ENCODE measurements around the gene KRTAP10-12. TPM values are rescaled to one million over a fixed set of nuclear protein-coding genes. Genes with fewer than 3 reads are reported as not detected.

KRTAP10-12 gene
- total and polyA plus RNA-seq, 2 experiments from 2014 or later, result not detected

DNA sequence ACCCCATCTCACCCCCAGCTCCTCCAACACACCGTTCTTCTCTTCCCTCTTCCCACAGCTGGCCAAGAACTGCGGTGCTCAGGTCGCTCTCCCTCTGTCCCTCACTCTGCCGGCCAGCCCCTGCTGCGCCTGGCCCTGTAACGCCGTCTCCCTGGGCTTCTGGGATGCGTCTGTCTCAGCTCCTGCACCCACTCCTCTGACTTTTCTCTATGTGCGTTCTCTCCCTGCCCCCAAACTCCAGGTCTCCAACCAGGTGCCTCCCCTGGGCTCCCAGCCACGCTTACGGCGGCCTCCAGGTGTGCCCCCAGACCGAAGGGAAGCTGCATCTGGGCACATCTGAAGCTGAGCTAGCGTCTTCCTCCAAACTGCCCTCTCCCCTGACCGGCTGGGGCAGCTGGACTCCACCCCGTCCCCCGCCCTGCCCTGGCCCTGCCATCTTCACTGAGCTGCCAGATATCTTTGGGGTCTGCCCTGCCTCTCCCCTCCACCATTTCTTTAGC lies 2.6 kb downstream of the KRTAP10-12 start:
- Histone ChIP-seq H3K27ac (no peak overlapping the region), H3K4me3 (no peak overlapping the region), H4K20me1 (ENCODE audit: insufficient read depth) (no peaks in the 10 kb centered on the region), H3K4me2 (ENCODE audit: unreplicated experiment) (no peak overlapping the region), H3K79me2 (ENCODE audit: insufficient read depth) (no peaks in the 10 kb centered on the region), H3K36me3 (ENCODE audit: low read depth) (no peaks in the 10 kb centered on the region), H3K9me3 (ENCODE audit: low read depth) (no peaks in the 10 kb centered on the region), H2AFZ (no peak overlapping the region), H3K9ac (no peak overlapping the region), H3K27me3 (replicated peaks; ENCODE audit: insufficient read depth) (peaks cover 77% of the 10 kb centered on the region), H3K4me1 (ENCODE audit: insufficient read depth) (no peaks in the 10 kb centered on the region), H3K9me2 (ENCODE audit: insufficient read depth) (no peaks in the 10 kb centered on the region), H3F3A (ENCODE audit: insufficient read depth) (no peaks in the 10 kb centered on the region)
- DNase-seq, result no peak
- TF ChIP-seq EZH2phosphoT487 (IDR thresholded peaks at IDR 0.05; ENCODE audit: insufficient read depth, low read depth) (no peak), EZH2 (IDR thresholded peaks at IDR 0.05; ENCODE audit: insufficient read depth, poor library complexity, severe bottlenecking) (no peak)
- WGBS, 2 experiments (ENCODE audit: low coverage in 1 of 2, low lambda C conversion rate in 2 of 2, missing lambda C conversion rate in 2 of 2), result 12 to 18% methylated on average over 16 to 17 of the region's 17 CpGs
- in situ Hi-C loops (cut with MboI), result no loop called here

DNA sequence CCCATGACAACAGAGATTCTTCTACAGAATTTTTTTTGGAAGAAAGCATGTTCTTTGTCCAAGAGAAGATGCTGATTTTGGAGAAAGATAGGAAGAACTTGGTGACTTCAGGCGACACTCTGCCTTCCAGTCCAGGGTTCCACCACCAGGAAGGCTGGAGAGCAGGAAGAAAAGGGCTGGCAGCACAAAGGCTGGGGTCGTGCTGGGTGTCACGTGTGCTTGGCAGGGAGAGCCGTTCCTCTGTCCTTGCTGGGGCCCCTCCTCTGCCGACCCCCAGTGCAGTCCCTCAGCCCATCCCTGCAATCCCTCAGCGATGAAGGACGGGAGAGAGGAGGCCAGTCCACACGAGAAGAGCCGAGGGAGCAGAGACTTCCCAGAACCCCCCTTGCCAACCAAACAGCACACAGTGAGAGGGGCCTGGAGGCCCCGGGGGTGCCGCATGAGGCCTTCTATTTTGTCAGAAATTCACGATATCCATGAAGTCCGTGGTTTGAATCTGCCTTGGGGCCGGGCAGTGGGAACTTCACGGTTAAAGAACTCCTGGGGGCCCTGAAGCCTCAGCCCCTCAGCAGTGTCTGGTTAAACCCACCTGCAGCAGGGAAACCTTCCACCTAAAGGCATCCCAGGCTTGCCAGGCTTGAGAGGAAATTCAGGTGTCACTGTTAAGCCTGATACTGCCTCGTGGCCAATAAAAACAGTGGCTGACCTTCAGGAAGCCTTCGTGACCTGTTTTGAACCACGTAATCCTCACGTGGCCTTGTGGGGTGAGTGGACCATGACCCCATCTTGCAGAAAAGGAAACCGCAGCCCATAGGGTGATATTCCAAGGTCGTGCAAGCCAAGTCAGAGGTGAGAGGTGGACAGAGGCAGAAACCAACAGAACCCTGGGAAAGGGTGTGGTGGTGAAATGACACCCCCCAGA lies 3.4 kb downstream of the KRTAP10-12 start:
- no peak overlapping the region for H3K4me2 ChIP-seq (ENCODE audit: unreplicated experiment)
- in situ Hi-C loops (cut with MboI), result no loop called here

DNA sequence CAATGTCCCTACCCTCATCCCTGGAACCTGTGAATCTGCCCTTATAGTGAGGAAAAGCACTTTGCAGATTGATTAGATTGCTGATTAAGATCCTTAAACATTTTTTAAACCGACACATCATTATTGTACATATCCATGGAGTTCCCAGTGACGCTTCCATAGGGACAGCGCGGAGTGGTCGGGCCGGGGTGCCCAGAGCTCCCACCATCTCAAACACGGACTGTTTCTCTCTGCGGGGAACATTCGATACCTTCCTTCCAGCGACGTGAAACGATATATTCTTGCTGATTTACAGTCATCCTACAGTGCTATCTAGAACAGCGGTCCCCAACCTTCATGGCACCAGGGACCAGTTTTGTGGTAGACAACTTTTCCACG lies 4.0 kb downstream of the KRTAP10-12 start:
- in situ Hi-C loops (cut with MboI), result no loop called here
- H4K20me1 ChIP-seq (ENCODE audit: insufficient read depth), result no peaks in the 10 kb centered on the region
- H3K27ac ChIP-seq, result no peak overlapping the region
- TF ChIP-seq EZH2 (IDR thresholded peaks at IDR 0.05; ENCODE audit: insufficient read depth, poor library complexity, severe bottlenecking), result no peak
- no peak for TF ChIP-seq EZH2phosphoT487 (IDR thresholded peaks at IDR 0.05; ENCODE audit: insufficient read depth, low read depth)
- no peak for DNase-seq
- H3K36me3 ChIP-seq (ENCODE audit: low read depth), result no peaks in the 10 kb centered on the region
- no peaks in the 10 kb centered on the region for H3K9me3 ChIP-seq (ENCODE audit: low read depth)
- H3K4me2 ChIP-seq (ENCODE audit: unreplicated experiment), result no peak overlapping the region
- WGBS, 2 experiments (ENCODE audit: low coverage in 1 of 2, low lambda C conversion rate in 2 of 2, missing lambda C conversion rate in 2 of 2), result 57 to 58% methylated on average over 14 of the region's 14 CpGs
- H3F3A ChIP-seq (ENCODE audit: insufficient read depth), result no peaks in the 10 kb centered on the region
- no peak overlapping the region for H3K4me3 ChIP-seq
- H3K27me3 ChIP-seq (replicated peaks; ENCODE audit: insufficient read depth), result peaks cover 69% of the 10 kb centered on the region
- no peaks in the 10 kb centered on the region for H3K9me2 ChIP-seq (ENCODE audit: insufficient read depth)
- H3K4me1 ChIP-seq (ENCODE audit: insufficient read depth), result no peaks in the 10 kb centered on the region
- no peak overlapping the region for H3K9ac ChIP-seq
- H3K79me2 ChIP-seq (ENCODE audit: insufficient read depth), result no peaks in the 10 kb centered on the region
- no peak overlapping the region for H2AFZ ChIP-seq

More for the DNA sequence above, 3.4 kb downstream of the KRTAP10-12 start:
- no peak overlapping the region for H3K9ac ChIP-seq
- no peak for DNase-seq
- no peaks in the 10 kb centered on the region for H3K9me2 ChIP-seq (ENCODE audit: insufficient read depth)
- no peaks in the 10 kb centered on the region for H3K4me1 ChIP-seq (ENCODE audit: insufficient read depth)
- H3K4me3 ChIP-seq, result no peak overlapping the region
- H4K20me1 ChIP-seq (ENCODE audit: insufficient read depth), result no peaks in the 10 kb centered on the region
- no peak overlapping the region for H3K27ac ChIP-seq
- no peak for TF ChIP-seq EZH2 (IDR thresholded peaks at IDR 0.05; ENCODE audit: insufficient read depth, poor library complexity, severe bottlenecking)
- no peak for TF ChIP-seq EZH2phosphoT487 (IDR thresholded peaks at IDR 0.05; ENCODE audit: insufficient read depth, low read depth)
- 21 to 22% methylated on average over 18 to 21 of the region's 21 CpGs for WGBS, 2 experiments (ENCODE audit: low coverage in 1 of 2, low lambda C conversion rate in 2 of 2, missing lambda C conversion rate in 2 of 2)
- H3F3A ChIP-seq (ENCODE audit: insufficient read depth), result no peaks in the 10 kb centered on the region
- no peaks in the 10 kb centered on the region for H3K9me3 ChIP-seq (ENCODE audit: low read depth)
- H3K79me2 ChIP-seq (ENCODE audit: insufficient read depth), result no peaks in the 10 kb centered on the region
- no peak overlapping the region for H2AFZ ChIP-seq
- H3K36me3 ChIP-seq (ENCODE audit: low read depth), result no peaks in the 10 kb centered on the region
- peaks cover 74% of the 10 kb centered on the region for H3K27me3 ChIP-seq (replicated peaks; ENCODE audit: insufficient read depth)

DNA sequence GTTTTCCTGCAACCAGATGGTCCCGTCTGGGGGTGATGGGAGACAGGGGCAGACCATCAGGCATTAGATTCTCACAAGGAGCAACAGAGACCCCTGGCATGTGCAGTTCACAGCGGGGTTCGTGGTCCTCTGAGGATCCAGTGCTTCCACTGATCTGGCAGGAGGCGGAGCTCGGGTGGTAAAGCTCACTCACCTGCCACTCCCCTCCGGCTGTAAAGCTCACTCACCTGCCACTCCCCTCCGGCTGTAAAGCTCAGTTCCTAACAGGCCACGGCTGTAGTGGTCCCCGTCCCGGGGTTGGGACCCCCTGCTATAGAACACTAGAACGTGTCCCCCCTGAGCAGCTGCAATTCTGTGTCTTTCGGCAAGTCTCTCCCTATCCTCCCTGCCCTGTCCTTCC lies 4.6 kb downstream of the KRTAP10-12 start:
- Histone ChIP-seq H3K27ac (no peak overlapping the region), H3K9me2 (ENCODE audit: insufficient read depth) (no peaks in the 10 kb centered on the region), H4K20me1 (ENCODE audit: insufficient read depth) (no peaks in the 10 kb centered on the region), H3K9ac (no peak overlapping the region), H2AFZ (no peak overlapping the region), H3K27me3 (replicated peaks; ENCODE audit: insufficient read depth) (peaks cover 69% of the 10 kb centered on the region), H3F3A (ENCODE audit: insufficient read depth) (no peaks in the 10 kb centered on the region), H3K79me2 (ENCODE audit: insufficient read depth) (no peaks in the 10 kb centered on the region), H3K4me1 (ENCODE audit: insufficient read depth) (no peaks in the 10 kb centered on the region), H3K36me3 (ENCODE audit: low read depth) (no peaks in the 10 kb centered on the region), H3K4me3 (no peak overlapping the region), H3K9me3 (ENCODE audit: low read depth) (no peaks in the 10 kb centered on the region), H3K4me2 (ENCODE audit: unreplicated experiment) (no peak overlapping the region)
- no peak for DNase-seq
- TF ChIP-seq EZH2phosphoT487 (IDR thresholded peaks at IDR 0.05; ENCODE audit: insufficient read depth, low read depth) (no peak), EZH2 (IDR thresholded peaks at IDR 0.05; ENCODE audit: insufficient read depth, poor library complexity, severe bottlenecking) (no peak)
- in situ Hi-C loops (cut with MboI), result no loop called here
- WGBS, 2 experiments (ENCODE audit: low coverage in 1 of 2, low lambda C conversion rate in 2 of 2, missing lambda C conversion rate in 2 of 2), result 12 to 17% methylated on average over 12 of the region's 12 CpGs
